CD4-positive, alpha-beta T cell treated with Interleukin-10 for 1 hour (primary cell): ENCODE data around the gene ICE2.
"Not testable (repeated sequence)": the region's sequence is repeated elsewhere in the genome, so short reads cannot be mapped to it uniquely, and the experiment has no call there.

Experiments
- DNase-seq: peaks from one replicate; pipeline ENCODE4 v3.0.0-alpha.2; 2020

The ICE2 gene

GRCh38 chr15:60442763-60443162 is 36.2 kb downstream of the ICE2 start:
- DNase-seq: no peak

GRCh38 chr15:60442031-60442650 is 36.8 kb downstream of the ICE2 start:
- DNase-seq: no peak

- no peak for DNase-seq
These were observed 37.6 kb downstream of the ICE2 start for GRCh38 chr15:60441331-60441730.

- DNase-seq: no peak
These were observed 40.3 kb downstream of the ICE2 start for GRCh38 chr15:60438646-60439045.

- DNase-seq: no peak
These were observed 50.0 kb downstream of the ICE2 start for GRCh38 chr15:60428935-60429334.

- DNase-seq: no peak
These were observed 52.0 kb downstream of the ICE2 start for GRCh38 chr15:60426870-60427508.

GRCh38 chr15:60425461-60425860 is 53.5 kb downstream of the ICE2 start:
- DNase-seq: no peak

GRCh38 chr15:60424006-60424405 is 54.9 kb downstream of the ICE2 start:
- no peak for DNase-seq

GRCh38 chr15:60423537-60423936 is 55.4 kb downstream of the ICE2 start:
- DNase-seq: no peak

- no peak for DNase-seq
These were observed 57.4 kb downstream of the ICE2 start for GRCh38 chr15:60421544-60421943.

GRCh38 chr15:60420203-60420716 is 58.7 kb downstream of the ICE2 start:
- DNase-seq: no peak

GRCh38 chr15:60419753-60420152 is 59.2 kb downstream of the ICE2 start:
- no peak for DNase-seq

GRCh38 chr15:60418096-60418495 is 60.8 kb downstream of the ICE2 start:
- no peak for DNase-seq

GRCh38 chr15:60417112-60417511 is 61.8 kb downstream of the ICE2 start:
- no peak for DNase-seq

GRCh38 chr15:60416484-60416883 is 62.5 kb downstream of the ICE2 start:
- no peak for DNase-seq

- DNase-seq: no peak
These were observed 64.8 kb downstream of the ICE2 start for GRCh38 chr15:60414016-60414682.

- DNase-seq: no peak
These were observed 65.6 kb downstream of the ICE2 start for GRCh38 chr15:60413231-60413824.

- DNase-seq: not testable (repeated sequence)
These were observed 66.1 kb downstream of the ICE2 start for GRCh38 chr15:60412807-60413206.

- DNase-seq: no peak
These were observed 67.0 kb downstream of the ICE2 start for GRCh38 chr15:60411774-60412425.

GRCh38 chr15:60410350-60410749 is 68.6 kb downstream of the ICE2 start:
- not testable (repeated sequence) for DNase-seq

- DNase-seq: peak; percentile 40
These were observed 70.4 kb downstream of the ICE2 start for GRCh38 chr15:60408463-60408981.

GRCh38 chr15:60407415-60407805 is 71.5 kb downstream of the ICE2 start:
- DNase-seq: no peak
